GM10248 (cell line): ENCODE measurements around the gene EXD1.

Experiments
- CTCF ChIA-PET: fragments of 300-600 bp; sonication (Branson Sonifier 250); formaldehyde crosslinking; extraction: SDS; loops from one replicate; lab custom pipeline; 2021; ENCODE audit warnings: antibody characterized with exemption; lab: Yijun Ruan, JAX
- POLR2A ChIA-PET: fragments of 350-650 bp; sonication (Branson Sonifier 250); formaldehyde crosslinking; extraction: SDS; loops from one replicate; lab custom pipeline; 2020; ENCODE audit warnings: antibody characterized with exemption; lab: Yijun Ruan, JAX
- DNase-seq: peaks from one replicate; pipeline ENCODE4 v3.0.0; 2012; ENCODE audit errors: extremely low spot score
- TF ChIP-seq, protein P1 (sequence below): IDR thresholded peaks from 2 replicates; pipeline ENCODE4 v1.5.1; 2012; ENCODE audit warnings: mild to moderate bottlenecking, low read depth; ENCODE audit errors: extremely low read depth, missing control alignments, control extremely low read depth

EXD1 gene

DNA sequence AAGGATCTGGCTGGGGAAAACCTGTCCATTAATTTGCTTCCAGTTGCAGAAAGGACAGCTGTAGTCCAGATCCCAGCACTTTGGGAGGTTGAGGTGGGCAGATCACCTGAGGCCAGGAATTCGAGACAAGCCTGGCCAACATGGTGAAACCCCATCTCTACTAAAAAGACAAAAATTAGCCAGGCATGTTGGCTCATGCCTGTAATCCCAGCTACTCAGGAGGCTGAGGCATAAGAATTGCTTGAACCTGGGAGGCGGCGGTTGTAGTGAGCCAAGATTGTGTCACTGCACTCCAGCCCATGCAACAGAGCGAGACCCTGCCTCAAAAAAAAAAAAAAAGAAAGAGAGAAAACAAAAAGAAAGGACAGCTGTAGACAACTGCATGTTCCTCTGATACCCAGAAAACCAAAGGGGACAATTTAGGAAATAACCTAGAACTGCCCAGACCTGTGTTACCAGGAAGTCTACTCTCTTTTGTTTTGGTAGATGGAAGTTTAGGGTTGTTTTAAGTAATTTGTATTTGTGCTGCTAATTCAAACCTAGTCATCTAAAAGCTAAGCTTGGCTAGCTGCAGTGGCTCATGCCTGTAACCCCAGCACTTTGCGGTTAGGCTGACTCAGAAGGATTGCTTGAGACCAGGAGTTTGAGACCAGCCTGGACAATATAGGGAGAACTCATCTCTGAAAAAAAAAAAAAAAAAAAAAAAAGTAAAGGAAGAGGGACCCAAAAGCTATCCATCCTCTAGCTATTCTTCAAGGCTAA, 22.7 kb downstream of the EXD1 start:
- no peak for DNase-seq
- TF ChIP-seq, protein P1, sequence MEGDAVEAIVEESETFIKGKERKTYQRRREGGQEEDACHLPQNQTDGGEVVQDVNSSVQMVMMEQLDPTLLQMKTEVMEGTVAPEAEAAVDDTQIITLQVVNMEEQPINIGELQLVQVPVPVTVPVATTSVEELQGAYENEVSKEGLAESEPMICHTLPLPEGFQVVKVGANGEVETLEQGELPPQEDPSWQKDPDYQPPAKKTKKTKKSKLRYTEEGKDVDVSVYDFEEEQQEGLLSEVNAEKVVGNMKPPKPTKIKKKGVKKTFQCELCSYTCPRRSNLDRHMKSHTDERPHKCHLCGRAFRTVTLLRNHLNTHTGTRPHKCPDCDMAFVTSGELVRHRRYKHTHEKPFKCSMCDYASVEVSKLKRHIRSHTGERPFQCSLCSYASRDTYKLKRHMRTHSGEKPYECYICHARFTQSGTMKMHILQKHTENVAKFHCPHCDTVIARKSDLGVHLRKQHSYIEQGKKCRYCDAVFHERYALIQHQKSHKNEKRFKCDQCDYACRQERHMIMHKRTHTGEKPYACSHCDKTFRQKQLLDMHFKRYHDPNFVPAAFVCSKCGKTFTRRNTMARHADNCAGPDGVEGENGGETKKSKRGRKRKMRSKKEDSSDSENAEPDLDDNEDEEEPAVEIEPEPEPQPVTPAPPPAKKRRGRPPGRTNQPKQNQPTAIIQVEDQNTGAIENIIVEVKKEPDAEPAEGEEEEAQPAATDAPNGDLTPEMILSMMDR: no peak
- ChIA-PET POLR2A (no interaction called here), CTCF (interaction anchor here (0.7 to 1.7 kb wide), 6 partner anchors 10 to 350 kb away, joined by 3 to 5 read pairs (median 3); no protein-coding TSS in a partner anchor)

DNA sequence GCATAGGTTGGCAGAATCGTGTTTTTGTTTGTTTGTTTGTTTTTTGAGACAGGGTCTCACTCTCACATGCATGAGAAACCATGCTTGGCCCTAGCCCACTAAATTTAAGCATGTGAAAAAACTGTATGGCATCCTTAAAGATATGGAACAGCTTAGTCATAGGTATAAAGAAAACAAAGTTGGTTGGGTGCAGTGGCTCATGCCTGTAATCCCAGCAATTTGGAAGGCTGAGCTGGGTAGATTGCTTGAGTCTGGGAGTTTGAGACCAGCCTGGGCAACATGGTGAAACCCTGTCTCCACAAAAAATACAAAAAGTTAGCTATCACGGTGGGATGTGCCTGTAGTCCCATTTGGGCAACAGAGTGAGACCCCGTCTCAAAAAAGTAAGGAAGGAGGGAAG, 25.2 kb downstream of the EXD1 start:
- DNase-seq: no peak
- TF ChIP-seq, protein P1: no peak
- POLR2A ChIA-PET: no interaction called here
- CTCF ChIA-PET: interaction anchor here (1.0 kb wide), 1 partner anchor 15 kb away, joined by 3 read pairs; no protein-coding TSS in a partner anchor

DNA sequence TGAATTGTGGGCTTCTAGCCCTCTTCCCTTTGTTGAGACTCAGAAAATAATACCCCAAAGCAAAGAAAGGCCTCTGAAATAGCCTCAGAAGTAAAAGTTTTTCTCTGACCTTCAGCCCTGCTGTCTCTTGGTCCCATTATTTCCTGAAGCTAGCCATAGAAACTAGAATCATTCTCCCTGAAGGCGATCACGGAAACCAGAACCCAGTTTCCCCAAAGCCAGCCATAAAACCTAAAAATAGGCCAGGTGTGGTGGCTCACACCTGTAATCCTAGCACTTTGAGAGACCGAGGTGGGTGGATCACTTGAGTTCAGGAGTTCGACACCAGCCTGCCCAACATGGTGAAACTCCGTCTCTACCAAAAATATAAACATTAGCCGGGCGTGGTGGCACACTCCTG, 27.2 kb downstream of the EXD1 start:
- TF ChIP-seq, protein P1: no peak
- CTCF ChIA-PET: interaction anchor here (1.6 kb wide), 1 partner anchor 19 kb away, joined by 3 read pairs; no protein-coding TSS in a partner anchor
- no peak for DNase-seq
- POLR2A ChIA-PET: no interaction called here

DNA sequence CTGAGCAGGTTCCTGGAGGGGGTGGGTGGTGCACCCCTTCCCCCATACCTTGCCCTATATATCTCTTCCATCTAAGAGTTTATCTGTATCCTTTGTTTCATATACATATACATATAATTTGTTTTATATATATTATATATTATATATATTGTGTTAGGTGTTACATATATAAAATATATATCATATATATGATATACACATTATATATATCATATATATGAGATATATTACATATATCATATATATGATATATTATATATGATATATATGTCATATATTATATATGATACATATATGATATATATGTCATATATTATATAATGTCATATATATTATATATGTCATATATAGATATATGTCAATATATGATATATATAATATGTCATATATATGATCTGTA, 31.1 kb downstream of the EXD1 start:
- POLR2A ChIA-PET: no interaction called here

DNA sequence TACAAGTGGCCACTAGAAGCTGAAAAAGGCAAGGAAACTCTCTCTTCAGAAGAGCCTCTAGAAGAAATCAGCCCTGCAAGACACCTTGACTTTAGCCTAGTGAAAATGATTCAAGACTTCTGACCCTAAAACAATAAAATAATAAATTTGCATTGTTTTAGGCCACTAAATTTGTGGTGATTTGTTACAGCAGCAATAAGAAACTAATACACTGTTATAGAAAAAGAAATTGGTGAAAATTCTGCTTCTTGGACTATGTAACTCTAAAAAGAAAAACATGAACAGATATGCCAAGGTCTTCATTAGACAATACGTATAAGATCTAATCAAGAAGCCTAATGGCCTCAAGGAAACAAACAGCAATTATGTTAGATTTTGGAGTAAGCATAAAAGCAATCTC, 36.1 kb downstream of the EXD1 start:
- POLR2A ChIA-PET: no interaction called here
- CTCF ChIA-PET: interaction anchor here (1.3 to 1.8 kb wide), 3 partner anchors 14 to 292 kb away, joined by 3 to 5 read pairs (median 4); no protein-coding TSS in a partner anchor
- DNase-seq: no peak
- TF ChIP-seq, protein P1: no peak

More for the DNA sequence above, 31.1 kb downstream of the EXD1 start:
- DNase-seq: no peak
- CTCF ChIA-PET: interaction anchor here (1.6 kb wide), 1 partner anchor 30 kb away, joined by 3 read pairs; no protein-coding TSS in a partner anchor
- TF ChIP-seq, protein P1: no peak

DNA sequence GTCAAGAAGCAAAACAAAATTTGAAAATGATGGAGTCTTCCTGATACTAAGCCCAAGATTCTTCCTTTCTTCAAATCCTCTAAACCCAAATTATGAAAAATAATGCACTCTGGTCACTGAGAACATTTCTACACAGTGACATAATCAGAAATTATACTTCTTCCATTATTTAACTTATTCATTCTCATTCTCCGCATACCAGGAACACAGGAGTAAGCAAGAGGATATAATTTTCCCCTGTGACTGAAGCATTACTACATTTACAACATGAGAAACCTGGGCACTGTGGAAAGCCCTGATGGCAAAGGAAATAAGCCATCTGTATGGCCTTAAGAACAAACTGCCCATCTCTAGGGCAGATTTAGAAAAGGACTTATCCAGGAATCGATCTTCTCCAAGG, 47.0 kb downstream of the EXD1 start:
- no peak for DNase-seq
- POLR2A ChIA-PET: no interaction called here
- CTCF ChIA-PET: interaction anchor here (0.8 to 5.2 kb wide), 15 partner anchors 11 to 290 kb away, joined by 3 to 155 read pairs (median 4); no protein-coding TSS in a partner anchor
- TF ChIP-seq, protein P1: no peak
